ENCODE data around the gene CASKIN1.
"Not testable (repeated sequence)": the region's sequence is repeated elsewhere in the genome, so short reads cannot be mapped to it uniquely, and the experiment has no call there.

The CASKIN1 gene, protein sequence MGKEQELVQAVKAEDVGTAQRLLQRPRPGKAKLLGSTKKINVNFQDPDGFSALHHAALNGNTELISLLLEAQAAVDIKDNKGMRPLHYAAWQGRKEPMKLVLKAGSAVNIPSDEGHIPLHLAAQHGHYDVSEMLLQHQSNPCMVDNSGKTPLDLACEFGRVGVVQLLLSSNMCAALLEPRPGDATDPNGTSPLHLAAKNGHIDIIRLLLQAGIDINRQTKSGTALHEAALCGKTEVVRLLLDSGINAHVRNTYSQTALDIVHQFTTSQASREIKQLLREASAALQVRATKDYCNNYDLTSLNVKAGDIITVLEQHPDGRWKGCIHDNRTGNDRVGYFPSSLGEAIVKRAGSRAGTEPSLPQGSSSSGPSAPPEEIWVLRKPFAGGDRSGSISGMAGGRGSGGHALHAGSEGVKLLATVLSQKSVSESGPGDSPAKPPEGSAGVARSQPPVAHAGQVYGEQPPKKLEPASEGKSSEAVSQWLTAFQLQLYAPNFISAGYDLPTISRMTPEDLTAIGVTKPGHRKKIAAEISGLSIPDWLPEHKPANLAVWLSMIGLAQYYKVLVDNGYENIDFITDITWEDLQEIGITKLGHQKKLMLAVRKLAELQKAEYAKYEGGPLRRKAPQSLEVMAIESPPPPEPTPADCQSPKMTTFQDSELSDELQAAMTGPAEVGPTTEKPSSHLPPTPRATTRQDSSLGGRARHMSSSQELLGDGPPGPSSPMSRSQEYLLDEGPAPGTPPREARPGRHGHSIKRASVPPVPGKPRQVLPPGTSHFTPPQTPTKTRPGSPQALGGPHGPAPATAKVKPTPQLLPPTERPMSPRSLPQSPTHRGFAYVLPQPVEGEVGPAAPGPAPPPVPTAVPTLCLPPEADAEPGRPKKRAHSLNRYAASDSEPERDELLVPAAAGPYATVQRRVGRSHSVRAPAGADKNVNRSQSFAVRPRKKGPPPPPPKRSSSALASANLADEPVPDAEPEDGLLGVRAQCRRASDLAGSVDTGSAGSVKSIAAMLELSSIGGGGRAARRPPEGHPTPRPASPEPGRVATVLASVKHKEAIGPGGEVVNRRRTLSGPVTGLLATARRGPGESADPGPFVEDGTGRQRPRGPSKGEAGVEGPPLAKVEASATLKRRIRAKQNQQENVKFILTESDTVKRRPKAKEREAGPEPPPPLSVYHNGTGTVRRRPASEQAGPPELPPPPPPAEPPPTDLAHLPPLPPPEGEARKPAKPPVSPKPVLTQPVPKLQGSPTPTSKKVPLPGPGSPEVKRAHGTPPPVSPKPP (N-terminal part only)

DNA sequence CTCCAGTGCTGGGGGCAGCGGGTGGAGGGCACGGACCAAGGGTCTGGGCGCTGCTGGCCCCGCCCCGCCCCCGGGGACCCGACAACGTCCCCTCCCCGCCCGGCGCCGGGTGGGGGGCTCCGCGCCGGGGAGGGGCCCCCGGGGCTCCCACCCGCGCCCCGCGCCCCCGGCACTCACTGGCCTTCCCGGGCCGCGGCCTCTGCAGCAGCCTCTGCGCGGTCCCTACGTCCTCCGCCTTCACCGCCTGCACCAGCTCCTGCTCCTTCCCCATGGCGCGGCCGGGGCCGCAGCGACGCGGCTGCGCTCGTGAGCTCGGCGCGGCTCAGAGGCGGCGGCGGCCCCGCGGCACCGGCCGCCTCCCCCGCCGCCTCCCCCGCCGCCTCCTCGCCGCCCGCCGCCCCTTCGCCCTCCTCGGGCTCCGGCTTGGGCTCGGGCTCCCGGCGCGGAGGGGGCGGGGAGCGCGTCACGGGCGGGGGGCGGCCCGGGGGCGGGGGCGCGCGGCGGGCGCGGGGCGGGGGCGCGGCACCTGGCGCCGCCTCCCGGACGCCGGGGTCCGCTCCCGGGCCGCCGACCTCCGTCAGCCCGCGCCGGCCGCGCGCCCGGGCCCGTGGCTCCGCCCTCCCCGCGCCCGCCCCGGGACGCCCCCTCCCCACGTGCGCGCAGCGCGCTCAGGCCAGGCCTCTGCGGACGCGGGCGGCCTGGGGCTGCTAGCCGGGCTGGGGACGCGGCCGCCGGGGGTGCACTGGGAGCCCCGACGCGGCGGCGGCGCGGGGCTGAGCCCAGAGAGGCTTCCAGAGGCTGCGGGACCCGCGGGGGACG, at the start of gene CASKIN1:
CASKIN1 (minus strand) TSS at position 444 of the 819 bp plus-strand sequence; CDS start at position 271, 173 bp downstream.
- no peak for DNase-seq

DNA sequence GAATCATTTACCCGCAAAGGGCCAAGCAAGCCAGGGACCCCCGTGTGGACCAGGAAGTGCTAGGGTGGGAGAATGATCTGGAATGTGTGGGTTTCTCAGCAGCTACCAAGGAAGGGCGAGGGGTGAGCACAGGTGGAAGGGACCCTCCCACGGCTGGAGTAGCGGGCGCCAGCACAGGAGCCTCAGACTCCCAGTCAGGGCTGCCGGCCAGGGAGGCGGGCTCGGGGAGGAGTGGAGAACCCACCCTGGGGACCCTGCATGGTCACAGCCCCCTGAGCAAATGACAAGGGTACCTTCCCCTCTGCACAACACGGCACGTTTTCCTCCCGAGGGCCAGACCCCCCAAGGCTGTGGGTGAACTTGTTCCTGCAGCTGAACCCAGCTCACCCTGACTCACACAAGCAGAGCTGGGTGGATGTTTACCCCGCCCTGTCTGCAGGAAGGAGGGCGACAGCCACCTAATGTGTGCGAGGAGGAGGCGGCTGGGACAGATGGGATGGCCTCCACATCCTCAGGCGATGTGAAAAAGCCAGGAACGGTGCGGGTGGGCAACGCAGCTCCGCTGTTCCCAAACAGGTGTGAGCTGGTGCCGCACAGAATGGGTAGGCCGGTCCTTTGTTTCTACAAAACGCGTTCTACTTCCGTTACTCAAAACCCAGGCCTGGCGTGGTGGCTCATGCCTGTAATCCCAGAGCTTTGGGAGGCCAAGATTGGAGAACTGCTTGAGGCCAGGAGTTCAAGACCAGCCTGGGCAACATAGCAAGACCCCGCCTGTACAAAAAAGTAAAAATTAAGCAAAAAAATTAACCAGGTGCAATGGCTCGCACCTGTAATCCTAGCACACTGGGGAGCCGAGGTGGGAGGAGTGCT, 48.8 kb upstream of the CASKIN1 start:
- no peak for DNase-seq

DNA sequence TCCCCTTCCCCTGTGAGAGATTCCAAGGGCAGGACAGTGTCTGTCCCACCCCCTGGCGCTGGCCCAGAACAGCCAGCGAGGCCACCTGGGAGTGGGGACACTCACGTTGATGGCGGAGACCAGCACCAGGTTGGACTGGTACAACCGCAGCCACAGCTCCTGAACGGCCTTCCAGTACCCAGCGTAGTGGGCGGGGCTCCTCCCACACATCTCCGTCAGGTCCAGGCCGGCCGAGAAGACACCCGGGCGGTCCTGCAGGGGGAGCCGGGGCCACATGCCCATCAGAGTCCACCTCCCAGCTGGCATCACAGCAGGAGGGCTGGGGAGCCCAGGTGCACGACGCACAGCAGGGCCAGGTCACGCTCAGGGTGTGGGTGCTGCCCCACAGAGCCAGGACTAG, 47.9 kb upstream of the CASKIN1 start:
- DNase-seq = no peak

DNA sequence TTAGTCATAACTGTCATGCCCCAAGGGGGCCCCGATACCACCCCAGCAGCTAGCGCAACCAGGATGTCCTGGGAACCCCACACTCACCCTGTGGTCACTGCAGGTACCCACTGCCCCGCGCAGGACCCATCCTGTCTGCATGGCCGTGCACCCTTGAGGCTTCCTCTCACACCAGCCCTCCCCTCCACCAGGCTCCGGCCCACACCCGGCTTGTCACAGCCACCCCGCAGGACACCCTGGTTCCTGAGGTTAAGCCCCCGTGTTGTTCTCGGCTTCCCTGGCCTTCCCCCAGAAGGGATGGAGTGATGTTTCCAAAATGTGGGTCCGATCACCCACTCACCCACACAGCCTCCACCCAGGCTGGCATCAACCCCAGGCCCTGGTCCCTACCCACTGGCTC, 47.4 kb upstream of the CASKIN1 start:
- DNase-seq = no peak

DNA sequence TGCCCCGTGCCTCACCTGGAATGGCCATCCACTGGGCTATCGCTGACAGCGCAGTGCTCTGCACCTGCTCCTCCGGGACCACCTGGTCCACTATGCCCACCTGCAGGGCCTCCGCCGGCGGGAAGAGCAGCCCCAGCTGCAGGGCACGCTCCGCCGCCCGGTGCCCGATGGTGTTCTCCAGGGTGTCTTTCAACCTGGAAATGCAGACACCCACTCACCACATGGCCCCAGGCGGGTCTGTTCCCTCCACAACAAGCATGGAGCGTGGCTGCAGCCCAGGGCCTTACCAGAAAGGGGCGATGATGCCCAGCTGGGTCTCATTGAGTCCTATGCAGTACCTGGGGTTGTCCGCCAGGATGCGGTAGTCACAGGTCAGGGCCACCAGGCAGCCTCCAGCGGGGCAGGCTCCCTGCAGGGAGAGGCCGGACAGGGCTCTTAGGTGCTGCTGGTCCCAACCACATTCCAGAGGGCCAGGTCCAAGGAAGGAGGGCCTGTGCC, 46.7 kb upstream of the CASKIN1 start:
- DNase-seq = no peak

DNA sequence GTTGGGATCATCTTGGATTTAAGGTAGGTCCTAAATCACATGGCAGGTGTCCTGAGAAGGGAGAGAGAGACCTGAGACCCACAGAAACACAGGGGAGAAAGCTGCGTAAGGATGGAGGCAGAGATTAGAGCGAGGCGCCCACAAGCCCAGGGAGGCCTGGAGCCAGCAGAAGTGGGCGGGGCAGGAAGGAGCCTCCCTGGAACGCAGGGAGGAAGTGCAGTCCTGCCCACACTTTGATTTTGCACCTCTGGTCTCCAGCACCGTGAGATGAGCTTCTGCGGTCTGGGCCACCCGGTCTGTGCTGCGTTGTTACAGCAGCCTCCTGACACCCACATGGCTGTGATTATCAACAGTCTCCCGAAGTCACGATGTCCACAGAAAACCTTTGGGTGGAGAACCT, 46.2 kb upstream of the CASKIN1 start:
- DNase-seq = no peak

DNA sequence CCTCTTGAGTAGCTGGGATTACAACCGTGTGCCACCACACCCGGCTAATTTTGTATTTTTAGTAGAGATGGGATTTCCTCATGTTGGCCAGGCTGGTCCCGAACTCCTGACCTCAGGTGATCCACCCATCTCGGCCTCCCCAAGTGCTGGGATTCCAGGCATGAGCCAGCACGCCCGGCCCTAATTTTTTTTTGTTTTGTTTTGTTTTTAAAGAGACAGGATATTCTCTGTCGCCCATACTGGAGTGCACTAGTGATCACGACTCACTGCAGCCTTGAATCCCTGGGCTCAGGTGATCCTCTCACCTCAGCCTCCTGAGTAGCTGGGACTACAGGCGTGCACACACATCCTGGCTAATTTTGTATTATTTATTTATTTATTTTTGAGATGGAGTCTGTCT, 43.9 kb upstream of the CASKIN1 start:
- DNase-seq = not testable (repeated sequence)

DNA sequence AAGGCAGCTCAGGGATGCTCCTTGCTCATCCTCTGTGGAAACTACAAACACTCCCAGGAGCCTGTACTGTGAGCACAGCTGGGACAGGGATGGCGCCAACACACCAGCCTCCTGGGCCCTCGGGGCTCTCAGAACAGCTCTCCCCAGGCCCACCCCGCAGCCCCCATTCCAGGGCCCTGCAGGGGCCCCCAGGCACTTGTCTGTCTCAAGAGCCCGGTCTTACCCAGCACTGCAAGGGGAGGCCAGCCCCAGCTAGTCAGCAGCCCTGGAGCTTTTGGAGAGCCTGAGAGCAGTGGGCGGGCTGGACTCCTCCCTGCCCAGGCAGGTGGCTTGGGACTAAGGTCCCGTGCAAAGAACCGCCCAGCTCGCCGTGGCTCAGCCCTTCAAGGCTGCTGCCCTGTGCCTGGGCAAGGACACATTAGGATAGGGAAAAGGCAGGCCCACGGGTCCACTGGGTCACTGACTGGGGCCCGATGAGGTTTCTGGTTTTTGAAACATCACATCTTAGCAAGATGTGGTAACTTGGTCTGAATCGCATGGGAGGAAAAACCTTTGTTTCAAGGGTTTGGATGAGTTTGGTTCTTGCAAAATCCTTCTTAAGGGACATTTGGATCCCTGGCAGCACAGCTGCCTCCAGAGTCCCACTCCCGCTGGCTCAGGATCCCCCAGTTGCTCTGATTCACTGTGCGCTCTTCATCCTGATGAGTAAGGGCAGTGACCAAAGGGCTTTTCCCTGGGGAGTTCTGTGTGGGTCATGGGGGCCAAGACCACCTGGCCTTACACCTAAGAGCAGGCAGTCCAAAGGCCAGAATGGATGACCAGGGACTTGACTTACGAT, 42.7 kb upstream of the CASKIN1 start:
- DNase-seq = no peak

DNA sequence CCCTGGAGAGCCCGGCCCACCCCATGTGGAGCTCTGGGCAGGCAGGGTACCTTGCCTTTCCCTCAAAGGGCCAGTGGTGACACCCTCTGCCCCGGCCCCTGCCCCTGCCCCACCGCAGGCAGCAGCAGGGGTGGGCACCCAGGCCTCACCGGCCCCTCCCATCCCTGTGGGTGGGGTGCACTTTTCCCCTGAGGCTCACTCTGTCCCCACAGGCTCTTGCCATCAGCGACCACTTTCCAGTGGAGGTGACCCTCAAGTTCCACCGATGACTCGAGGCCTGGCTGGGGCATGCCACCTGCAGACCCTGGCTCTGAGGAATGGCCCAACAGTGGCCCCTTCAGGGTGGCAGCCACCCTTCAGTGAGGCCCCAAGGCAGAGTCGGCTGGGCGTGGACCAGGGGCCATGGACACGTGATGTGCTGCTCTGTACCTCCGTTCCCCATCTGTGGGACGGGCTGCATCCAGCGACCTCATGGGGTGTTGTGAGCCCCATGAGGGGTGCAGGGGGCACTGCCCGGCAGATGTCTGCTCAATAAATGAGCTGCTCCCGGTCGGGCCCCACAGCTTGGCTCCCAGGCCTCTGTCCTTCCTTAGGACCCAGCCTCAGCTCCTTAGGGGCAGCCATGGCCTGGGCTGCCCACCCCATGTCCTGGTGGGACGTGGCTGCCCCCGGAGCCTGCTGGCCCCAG, 41.9 kb upstream of the CASKIN1 start:
- DNase-seq = no peak

DNA sequence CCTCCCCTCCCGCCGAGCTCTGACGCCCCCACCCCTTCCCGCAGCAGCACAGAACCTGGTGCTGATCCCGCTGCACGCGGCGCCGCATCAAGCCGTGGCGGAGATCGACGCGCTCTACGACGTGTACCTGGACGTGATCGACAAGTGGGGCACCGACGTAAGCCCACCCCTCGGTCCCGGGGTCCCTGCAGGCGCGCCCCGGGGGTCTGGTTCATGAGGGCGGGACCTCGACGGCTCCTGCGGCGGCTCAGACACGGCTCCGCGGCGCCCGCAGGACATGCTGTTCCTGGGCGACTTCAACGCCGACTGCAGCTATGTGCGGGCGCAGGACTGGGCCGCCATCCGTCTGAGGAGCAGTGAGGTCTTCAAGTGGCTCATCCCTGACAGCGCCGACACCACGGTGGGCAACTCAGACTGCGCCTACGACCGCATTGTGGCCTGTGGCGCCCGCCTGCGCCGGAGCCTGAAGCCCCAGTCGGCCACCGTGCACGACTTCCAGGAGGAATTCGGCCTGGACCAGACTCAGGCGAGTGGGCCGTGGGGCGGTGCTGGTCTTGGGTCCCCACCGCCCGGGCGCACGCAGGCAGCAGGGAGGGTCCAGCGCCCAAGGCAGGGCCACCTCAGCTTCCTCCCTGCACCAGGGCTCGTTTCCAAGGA, 41.2 kb upstream of the CASKIN1 start:
- no peak for DNase-seq

DNA sequence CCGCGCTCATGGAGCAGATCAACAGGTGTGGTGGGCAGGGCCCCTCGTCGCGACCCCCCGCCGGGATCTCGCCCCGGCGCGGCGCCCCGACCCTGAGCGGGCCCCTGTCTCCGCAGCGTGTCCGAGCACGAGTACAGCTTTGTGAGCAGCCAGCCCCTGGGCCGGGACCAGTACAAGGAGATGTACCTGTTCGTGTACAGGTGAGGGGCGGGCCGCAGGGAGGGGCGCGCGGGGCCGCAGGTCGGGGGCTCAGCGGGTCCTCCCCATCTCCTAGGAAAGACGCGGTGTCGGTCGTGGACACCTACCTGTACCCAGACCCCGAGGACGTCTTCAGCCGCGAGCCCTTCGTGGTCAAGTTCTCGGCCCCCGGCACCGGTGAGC, 40.7 kb upstream of the CASKIN1 start:
- DNase-seq = no peak

DNA sequence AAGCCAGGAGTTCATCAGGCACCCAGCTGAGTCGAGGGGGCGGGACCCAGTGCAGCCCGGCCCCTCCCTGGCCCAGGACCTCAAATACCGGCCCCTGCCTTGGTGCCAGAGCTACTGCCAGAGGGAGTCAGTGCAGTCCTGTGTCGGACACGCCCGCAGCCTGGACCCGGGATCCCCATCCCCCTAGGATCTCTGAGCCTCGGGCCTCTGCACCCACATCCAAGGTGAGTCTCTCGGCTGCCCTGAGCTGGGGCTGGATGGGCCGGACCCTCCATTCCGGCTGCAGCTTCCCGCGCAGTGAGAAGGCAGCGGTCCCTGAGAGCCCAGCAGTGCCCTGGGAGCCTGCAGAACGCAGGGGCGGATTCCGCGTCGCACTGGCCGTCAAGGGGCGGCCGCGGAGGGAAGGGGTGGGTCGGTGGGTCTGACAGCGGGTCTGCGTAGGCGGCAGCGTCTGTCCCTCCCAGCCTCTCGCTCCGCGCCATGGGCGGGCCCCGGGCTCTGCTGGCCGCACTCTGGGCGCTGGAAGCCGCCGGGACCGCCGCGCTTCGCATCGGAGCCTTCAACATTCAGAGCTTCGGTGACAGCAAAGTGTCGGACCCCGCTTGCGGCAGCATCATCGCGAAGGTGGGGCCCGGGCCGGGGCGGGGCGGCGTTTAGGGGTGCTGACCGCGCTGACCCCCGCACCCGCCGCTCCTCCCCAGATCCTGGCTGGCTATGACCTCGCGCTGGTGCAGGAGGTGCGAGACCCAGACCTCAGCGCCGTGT, 40.1 kb upstream of the CASKIN1 start, which contains the start of gene DNASE1L2:
DNASE1L2 (plus strand) TSS at position 108 of the 765 bp plus-strand sequence; CDS start at position 481, 373 bp downstream.
- DNase-seq = peak; percentile 64

DNA sequence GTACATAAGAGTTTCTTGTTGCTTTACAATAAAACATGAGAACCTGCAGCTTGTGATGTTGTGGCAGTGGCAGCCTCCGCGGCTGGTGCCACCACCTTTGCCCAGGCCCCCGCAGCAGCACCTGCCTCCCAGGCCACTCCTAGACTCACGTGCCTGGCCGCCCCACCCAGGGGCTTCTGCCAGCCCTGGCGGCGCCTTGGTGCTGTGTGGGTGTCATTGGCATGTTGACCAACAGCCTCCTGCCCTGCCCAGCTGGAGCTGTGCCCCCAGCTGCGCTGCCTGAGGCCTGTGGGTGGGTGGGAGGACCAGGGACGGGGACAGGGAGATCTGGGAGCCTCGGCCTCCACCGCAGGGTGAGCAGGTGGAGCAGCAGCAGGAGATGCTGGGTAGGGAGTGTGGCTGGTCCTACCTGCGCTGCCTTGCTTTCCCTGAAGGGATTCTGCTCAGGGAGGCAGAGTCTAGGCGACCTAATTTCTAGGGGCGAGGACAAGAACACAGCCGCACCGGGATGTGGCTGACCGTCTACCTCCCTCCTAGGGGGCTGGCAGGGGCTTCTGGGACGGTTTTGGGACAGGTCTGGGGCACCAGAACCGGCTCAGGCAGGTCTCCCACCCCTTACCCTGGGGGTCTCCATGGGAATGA, 39.4 kb upstream of the CASKIN1 start:
- no peak for DNase-seq

DNA sequence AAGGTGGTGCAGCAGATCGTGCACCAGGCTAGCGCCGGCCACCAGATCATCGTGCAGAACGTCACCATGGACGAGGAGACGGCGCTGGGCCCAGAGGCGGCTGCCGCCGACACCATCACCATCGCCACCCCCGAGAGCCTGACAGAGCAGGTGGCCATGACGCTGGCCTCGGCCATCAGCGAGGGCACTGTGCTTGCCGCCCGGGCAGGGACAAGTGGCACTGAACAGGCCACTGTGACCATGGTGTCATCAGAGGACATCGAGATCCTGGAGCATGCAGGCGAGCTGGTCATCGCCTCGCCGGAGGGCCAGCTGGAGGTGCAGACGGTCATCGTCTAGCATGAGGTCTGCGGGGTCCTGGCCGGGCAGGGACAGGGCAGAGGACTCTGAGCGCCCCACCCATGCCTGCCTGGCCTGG, 38.8 kb upstream of the CASKIN1 start:
- no peak for DNase-seq

DNA sequence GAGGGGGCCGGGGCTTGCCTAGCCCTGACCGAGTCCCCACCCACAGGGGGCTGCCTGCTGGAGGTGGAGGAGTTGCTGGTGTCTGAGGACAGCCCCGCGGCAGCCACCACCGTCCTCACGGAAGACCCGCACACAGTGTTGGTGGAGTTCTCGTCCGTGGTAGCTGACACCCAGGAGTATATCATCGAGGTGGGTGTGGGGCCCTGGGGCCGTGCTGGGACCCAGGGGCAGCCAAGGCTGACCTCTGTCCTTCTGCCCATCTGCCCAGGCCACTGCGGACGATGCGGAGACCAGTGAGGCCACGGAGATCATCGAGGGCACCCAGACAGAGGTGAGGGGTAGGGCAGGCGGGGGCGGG, 38.4 kb upstream of the CASKIN1 start:
- no peak for DNase-seq

DNA sequence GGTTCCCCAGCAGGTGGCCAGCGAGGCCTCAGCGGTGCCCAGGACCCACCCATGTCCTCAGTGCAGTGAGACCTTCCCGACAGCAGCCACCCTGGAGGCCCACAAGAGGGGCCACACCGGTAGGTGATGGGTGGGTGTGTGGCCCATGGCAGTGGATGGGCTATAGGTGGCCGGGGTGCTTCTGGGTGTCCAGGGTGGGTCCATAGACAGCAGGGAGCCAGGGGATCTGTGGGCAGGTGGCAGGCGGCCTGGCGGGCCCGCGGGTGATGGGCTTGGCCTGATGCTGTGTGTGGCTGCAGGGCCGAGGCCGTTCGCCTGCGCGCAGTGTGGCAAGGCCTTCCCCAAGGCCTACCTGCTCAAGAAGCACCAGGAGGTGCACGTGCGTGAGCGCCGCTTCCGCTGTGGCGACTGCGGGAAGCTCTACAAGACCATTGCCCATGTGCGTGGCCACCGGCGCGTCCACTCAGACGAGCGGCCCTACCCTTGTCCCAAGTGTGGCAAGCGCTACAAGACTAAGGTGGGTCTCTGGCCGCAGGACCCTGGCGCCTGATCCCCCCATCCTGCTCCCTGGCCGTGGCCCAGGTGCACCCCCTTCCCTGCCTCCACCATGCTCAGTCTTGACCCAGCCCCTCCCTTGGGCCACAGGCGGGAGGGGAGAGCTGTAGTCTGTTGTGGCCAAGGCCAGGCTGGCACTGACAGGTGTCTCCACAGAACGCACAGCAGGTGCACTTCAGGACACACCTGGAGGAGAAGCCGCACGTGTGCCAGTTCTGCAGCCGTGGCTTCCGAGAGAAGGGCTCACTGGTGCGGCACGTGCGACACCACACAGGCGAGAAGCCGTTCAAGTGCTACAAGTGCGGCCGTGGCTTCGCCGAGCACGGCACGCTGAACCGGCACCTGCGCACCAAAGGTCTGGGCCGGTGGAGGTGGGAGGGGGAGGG, 37.7 kb upstream of the CASKIN1 start:
- DNase-seq = no peak

Data from activated CD8-positive, alpha-beta memory T cell treated with anti-CD3 and anti-CD28 coated beads for 24 hours (primary cell).